ENCODE measurements around the gene STIL.
"Not testable (repeated sequence)": the region's sequence is repeated elsewhere in the genome, so short reads cannot be mapped to it uniquely, and the experiment has no call there.

Gene STIL

DNA sequence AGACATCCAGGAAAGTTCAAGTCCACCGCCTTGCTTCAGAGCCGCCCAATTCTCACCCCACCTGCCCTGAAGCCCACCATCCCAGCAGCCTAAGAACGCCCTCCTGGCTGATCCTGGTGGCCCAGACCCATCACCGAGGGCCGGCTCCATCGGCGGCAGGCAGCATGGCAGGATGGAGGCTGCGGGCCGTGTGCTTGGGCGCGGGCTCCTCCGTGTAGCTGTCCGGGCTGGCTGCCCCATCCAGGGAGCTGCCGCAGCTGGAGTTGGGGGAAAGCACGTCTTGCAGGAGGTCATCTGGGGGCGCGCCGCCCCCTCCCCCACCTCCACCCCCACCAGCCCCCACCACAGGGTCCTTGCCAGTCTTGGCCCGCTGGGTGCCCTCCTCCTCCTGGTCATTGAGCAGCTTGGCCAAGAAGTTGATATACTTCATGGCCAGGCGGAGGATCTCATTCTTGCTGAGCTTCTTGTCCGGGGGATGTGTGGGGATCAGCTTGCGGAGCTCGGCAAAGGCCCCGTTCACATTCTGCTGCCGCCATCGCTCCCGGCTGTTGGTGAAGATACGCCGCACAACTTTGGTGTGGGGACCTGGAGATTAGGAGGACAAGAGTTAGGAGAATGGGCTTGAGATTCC lies 94.2 kb downstream of the STIL start:
- DNase-seq (ENCODE audit: low spot score): no peak

DNA sequence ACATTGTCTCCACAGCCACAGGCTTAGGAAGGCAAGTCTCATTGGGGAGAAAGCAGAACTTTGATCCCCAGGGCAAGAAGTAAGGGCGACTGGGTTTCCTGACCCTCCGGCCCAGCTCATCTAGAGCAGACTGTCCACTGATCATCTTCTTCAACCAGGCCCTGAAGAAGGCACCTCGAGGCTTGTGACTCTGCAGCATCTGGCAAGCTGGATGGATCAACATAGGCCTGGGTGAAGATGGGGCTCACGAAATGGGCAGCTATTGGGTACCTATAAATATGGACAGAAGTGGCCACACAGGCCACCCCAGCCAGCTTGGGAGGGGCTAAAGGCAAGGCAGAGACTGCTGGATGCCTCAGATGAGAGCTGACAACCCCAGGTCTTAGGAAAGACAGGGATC lies 94.9 kb downstream of the STIL start:
- no peak for DNase-seq (ENCODE audit: low spot score)

DNA sequence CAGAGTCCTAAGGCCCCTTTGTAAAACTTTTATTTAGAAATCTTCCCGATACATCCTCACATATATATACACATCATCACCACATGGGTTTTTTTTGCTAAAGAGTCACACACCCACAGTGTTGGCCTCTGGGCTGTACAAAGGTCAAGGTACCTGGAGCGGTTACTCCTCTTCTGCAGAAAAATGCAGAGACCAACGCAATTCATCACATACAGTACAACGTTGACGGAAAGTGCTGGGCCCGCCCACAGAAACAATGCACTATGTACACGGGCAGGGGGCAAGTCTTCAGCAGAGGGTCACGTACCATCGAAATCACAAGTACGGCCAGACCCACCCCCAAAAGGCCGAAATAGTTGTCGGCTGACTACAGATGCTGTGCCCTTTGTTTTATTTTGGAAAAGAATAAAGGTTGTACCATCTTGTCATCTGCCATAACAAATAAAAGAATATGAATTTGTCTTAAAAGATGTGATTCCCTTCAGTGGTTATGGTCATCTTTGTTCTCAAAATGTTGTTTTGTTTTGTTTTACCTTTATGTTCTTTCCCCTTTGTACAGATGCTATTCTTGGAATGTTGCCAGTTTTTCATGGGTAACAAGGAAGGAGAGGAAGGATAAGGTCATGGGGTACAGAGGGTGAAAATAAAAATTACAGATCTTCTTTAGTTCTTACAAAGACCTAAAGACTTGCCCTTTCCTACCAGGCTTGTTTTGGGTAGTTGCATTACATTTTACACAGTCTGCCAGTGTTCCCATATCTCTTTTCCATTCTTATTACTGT lies 97.5 kb downstream of the STIL start:
- DNase-seq (ENCODE audit: low spot score): no peak

DNA sequence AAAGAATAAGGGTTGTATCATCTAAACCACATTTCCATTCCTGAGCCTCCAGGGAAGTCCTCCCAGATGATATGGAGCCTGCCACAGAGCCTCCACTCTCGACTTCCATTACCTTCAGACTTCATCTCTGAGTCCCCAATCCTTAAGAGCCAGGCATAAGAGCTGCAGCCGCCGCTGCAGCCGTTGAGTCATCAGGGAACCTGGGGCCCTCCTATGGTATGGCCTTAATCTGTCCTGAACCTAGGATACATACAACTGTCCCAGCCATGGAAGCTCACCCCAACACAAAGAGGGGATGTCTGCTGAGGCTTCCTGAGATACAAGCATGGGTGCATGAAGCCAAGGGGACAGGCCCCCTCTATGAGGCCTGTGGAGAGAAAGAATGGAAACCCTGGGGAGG lies 98.2 kb downstream of the STIL start:
- DNase-seq (ENCODE audit: low spot score): no peak

DNA sequence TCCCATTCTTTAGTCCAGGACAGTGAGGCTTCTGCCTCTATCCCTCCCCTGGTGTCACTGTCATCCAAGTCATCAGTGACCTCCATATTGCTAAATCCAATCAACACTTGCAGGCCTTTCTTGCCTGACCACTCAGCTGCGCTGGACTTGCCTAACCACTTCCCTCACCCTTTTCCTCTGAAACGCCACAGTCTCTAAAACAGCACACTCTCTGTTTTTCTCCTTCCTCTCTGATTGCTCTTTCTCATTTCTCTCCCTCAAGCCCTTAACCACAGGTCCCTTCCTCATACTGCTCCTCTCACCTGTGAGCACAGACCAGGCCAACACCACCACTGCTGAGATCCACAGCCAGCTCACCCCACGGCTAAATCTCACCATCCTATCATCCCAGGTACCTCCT lies 99.4 kb downstream of the STIL start:
- DNase-seq (ENCODE audit: low spot score): no peak

DNA sequence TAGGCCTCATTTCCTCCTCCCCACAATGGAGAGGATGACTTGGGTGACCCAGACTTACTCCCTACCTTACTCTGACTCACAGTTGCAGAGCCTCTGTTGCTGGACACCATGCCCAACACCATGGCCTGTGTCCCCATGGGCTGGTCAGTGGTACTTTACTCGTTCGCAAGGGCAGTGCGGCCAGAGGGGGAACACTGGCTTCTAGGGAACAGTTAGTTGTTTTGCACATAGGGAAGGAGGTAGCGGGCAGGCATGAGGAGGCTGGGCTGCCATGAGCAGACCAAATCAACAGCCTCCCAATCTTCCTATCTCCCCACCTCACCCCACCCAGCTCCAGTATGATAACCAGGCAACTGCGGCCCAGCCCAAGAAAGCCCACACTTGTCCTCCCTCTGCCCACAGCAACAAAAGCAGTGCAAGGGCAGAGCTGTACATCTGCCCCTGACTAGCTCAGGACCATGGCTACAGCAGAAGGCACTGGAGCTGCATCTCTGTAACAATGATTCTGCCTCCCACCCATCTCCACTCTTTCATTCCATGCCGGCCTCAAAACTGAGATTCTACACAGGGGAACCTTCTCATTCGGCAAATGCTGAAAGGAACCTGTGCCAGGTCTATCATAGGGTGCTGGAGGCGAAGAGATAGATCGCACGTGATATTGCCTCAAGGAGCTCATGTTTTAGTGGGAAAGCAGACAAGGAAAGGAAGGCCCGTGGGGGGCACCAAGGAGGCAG lies 100.5 kb downstream of the STIL start:
- no peak for DNase-seq (ENCODE audit: low spot score)

DNA sequence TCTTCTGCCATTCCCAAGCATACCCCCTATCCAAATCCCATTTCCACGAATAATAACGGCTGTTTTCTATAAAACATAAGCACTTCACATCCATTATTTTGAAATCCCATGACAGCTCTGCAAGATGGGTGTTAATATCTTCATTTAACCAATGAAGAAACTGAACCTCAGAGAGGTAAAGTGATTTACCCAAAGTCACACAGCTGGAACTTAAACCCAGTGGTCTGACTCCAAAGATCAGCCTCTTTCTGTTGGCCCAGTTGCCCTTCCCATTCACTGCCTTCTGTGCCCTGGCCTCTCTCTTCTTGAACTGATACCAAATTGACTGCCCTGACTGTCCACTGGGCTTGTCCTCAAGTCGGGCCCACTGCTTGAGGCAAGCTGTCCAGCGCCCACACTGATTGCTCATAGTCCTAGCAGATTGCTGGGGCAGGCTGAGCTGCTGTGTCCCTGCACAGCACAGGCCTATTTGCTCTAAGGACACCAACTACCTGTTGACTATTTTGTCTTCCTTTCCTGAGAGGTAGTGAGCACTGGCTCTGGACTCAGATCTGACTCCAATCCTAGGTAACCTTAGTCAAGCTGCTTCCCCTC lies 101.2 kb downstream of the STIL start:
- DNase-seq (ENCODE audit: low spot score): no peak

DNA sequence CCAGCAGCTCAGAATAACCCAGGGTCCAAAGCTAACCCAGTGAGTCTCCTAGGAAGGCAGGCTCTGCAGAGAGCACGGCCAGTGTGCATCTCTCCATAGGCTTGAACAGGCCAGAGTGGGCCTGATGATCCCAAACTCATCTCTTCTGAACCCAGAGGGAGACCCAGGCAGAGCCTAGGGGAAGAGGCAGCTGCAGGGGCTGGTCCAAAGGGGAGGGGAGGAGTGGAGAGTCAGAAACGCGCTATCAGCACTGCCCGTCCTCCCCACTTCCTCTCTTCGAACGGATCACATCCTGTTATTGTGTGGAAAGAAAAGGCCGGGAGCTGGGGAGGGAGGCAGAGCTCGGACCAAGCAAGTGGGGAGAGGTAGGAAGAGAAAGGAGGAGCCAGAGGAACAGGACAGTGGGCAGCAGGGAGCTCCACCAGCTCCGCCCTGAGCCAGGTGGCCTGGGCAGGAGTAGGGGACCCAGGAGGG lies 102.1 kb downstream of the STIL start:
- no peak for DNase-seq (ENCODE audit: low spot score)

DNA sequence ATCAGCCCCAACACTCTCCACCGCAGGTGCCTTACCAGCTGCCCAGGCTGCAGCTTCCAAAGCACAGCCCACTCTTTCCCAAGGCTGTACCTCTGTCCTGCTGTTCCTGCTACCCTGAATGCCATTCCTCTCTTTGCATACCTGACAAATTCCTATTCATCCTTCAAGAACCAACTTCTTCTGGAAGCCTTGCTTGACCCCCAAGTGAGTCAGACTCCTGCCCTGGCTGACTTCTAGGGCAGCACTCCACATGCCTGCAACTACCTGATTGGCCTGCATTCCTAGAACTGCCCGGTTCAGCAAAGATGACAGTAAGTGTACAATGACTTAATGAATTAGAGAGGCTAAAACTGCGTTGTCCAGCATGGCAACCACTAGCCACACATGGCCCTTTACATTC lies 103.3 kb downstream of the STIL start:
- DNase-seq (ENCODE audit: low spot score): no peak

DNA sequence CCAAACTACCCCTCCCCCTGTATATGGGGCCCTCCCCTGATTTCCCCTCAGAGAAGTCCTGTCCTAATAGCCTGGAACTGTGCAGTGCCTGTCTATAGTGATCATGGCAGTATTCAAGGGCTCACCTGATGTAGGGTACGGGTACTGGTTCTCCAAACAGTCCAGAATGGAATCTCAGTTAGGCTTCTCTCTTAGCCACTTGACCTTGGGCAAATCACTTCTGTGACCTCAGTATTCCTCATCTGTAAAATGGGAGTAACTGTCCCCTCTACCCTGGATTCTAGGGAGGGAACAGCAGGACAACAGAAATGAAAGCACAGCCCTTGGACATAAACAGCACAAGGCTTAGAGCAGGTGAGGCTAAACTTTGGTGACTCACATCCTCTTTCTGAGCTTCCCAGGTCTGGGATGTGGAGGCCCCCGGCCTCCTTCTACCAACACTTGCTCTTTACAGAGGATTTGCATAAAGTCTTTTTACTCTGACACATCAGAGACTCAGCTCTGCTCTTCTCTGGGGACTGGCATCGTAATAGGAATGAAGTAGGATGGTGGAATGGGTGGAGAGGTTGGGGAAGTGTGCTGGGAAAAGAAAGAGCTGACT lies 104.1 kb downstream of the STIL start:
- DNase-seq (ENCODE audit: low spot score): no peak

DNA sequence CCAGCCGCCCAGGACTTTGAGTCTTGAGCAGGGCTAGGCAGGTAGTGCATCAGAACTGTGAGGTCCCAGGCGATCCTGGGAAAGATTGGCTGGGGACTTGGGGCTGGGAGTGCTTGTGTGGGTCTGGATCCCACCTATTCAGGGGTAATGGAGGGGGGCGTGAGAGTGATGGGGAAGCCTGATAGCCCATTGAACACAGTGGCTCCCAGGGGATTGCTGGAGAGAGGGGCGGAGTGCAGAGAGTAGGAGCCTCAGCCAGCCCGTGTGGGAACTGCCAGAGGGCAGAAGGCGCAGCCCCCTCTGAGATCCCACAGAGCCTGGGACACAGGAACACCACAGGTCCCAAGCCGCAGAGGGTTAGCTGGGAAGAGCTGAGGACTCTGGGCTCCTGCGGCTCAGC lies 104.9 kb downstream of the STIL start:
- DNase-seq (ENCODE audit: low spot score): no peak

DNA sequence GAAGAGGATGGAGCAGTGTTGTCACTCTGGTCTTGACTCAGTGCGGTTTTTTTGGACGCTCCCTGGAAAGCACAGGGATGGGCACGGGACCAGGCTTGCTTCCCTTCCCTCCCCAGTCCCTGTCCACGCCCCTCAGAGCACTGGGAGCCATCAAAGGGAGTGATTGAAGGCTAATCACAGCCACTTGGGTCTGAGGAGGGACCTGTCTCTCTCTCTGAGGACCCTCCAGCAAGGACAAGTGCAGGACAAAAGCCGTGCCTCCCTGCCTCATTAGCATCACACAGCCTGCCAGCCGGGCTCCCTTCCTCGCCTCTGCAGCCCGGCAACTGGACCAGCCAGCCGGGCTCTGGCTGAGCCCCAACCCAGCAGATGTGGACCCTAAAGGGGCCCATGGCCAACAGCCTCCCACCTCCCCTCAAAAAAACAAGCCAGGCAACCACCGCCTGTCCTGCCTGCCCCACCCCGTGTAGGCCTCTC lies 105.5 kb downstream of the STIL start:
- DNase-seq (ENCODE audit: low spot score): no peak

DNA sequence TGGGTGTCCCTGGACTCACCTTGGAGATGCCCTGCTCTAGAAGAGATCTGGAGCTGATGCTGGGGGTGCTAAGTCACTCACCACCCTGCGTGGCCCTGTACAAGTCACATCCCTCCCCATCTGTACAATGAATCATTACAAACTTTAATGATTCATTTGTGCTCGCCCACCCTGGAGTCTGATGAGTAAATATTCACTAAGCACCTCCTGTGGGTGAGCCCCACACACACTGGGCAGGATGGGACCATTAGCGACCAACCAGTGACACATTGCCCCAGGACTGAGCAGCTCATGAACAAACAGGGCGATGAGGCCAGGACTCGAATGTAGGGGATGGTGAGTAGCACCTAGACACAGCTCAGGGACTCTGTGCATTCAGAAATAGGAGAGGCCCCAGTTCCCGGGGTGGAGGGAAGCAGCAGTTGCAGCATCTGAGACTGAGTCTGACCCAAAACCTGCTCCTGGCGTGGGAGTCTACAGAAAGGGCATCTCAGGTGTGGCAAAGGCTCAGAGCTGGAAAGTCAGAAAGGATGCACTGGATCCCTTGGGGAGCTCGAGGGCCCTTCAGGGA lies 106.1 kb downstream of the STIL start:
- DNase-seq (ENCODE audit: low spot score): no peak

DNA sequence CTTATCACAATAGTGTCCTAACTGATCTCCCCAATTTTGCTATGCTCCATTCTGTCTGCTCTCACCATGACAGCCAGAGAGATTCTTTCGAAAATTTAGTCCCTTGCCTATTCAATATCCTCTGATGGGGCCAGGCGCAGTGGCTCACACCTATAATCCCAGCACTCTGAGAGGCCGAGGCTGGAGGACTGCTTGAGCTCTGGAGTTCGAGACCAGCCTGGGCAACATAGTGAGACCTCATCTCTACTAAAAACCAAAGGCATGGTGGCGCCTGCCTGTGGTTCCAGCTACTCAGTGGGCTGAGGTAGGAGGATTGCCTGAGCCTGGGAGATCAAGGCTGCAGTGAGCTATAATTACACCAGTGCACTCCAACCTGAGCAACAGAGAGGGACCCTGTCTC lies 108.0 kb downstream of the STIL start:
- no peak for DNase-seq (ENCODE audit: low spot score)

DNA sequence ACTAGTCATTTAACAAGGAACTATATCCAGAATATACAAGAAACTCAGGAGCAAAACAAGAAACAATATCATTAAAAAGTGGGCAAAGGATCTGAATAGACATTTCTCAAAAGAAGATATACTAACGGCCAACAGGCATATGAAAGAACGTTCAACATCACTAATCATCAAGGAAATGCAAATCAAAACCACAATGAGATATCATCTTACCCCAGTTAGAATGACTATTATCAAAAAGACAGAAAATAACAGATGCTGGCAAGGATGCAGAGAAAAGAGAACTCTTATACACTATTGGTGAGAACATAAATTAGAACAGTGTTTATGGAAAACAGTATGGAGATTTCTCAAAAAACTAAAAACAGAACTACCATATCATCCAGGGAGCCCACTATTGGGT lies 110.4 kb downstream of the STIL start:
- DNase-seq (ENCODE audit: low spot score): not testable (repeated sequence)

DNA sequence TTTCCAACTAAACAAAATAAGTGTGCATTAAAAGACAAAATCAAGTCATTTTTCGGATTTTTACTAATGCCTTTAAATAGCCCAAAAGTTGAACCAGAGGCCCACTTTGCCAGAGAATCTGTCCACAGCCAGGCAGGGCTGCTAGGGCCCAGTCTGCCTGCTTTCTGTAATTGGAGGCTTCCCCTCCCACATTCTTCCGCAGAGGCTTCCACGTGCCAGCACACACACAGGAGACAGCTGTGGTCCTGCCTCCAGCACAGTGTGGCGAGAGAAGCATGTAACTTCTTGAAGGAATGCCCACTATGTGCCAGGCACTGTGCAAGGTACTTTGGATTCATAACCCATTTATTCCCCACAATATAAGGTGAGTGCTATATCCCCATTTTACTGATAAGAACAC lies 112.8 kb downstream of the STIL start:
- DNase-seq (ENCODE audit: low spot score): peak; percentile 73

All from AG20443 (cell line).